Glomerular visceral epithelial cell (primary cell): ENCODE results near the gene PYCARD.
"Not testable (repeated sequence)": the region's sequence is repeated elsewhere in the genome, so short reads cannot be mapped to it uniquely, and the experiment has no call there.

Experiments used
- DNase-seq: peaks from one replicate; pipeline ENCODE4 v3.0.0-alpha.2; 2016; ENCODE audit errors: extremely low spot score

PYCARD gene

GRCh38 chr16:31202414-31203375 is at the start of gene PYCARD:
Gene PYCARD (minus strand): TSS chr16:31202760. CDS start chr16:31202690, 70 bp downstream.
- peak; percentile 40 for DNase-seq

GRCh38 chr16:31251435-31251834 is 48.9 kb upstream of the PYCARD start:
- no peak for DNase-seq

DNA sequence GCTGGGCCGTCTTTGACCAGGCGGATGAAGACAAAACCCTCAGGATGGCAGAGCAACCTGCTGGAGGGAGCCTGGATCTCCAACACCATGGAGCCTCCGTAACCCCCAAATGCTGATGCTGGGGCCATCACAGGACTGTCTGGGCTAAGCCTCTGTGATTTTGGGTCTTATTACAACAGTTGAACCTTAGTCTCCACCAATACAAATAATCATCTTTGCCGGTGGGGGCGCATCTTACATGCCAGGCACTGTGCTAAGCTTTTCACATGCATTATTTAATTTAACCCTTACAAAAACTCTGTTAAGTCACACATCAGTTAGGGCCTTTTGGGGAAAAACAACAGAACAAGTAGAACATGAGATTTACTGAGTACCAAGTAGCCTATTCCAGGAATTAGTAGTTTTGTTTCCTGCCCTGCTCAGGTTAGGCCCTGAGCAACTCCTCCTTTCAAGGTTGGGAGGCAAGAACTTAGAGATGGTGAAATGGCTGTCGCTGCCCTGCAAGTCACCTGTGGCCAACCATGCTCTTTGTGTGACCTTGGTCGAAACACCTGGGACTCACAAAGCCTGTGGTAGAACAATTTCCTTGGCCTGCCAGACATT is 48.3 kb upstream of the PYCARD start:
- no peak for DNase-seq

- no peak for DNase-seq
Measured at GRCh38 chr16:31248344-31248743, 45.8 kb upstream of the PYCARD start.

GRCh38 chr16:31246296-31246695 is 43.7 kb upstream of the PYCARD start:
- no peak for DNase-seq

- DNase-seq = not testable (repeated sequence)
Measured at GRCh38 chr16:31245598-31245997, 43.0 kb upstream of the PYCARD start.

- DNase-seq = no peak
Measured at GRCh38 chr16:31243734-31244670, 41.4 kb upstream of the PYCARD start.

- no peak for DNase-seq
Measured at GRCh38 chr16:31242206-31242605, 39.6 kb upstream of the PYCARD start.

DNA sequence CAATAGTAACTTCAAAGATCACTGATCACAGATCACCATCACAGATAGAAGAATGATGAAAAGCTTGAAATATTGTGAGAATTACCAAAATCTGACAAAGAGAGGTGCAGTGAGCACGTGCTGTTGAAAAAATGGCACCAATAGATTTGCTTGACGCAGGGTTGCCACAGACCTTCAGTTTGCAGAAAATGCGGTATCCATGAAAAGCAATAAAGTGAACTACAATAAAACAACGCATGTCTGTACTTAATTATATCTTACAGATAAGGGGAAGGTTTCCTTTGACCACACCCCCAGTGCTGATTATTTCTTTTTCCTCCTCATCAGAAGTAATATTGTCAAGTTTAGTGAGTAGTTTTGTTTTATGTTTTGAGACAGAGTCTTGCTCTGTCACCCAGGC is 35.5 kb upstream of the PYCARD start:
- DNase-seq = no peak

- no peak for DNase-seq
Measured at GRCh38 chr16:31229501-31229900, 26.9 kb upstream of the PYCARD start.

GRCh38 chr16:31228206-31228605 is 25.6 kb upstream of the PYCARD start:
- DNase-seq = no peak

DNA sequence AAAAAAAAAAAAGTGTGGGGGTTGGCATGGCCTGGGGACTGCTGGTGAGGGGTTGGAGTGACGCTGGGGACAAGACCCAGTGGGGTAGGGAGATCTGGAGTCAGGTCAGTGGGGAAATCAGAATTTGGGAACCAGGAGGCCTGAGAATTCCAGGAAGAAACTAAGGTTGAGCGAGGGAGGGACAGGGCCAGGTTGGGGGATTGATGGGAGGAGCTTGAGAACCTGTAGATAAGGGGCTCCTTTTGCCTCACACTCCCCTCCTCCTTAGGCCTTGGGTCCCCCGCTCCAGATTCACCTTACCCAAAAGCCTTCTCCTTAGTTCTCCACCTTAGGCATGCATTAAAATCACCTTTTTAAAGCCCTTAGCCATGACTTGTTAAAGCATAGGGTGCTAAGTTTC is 22.6 kb upstream of the PYCARD start:
- DNase-seq = no peak

DNA sequence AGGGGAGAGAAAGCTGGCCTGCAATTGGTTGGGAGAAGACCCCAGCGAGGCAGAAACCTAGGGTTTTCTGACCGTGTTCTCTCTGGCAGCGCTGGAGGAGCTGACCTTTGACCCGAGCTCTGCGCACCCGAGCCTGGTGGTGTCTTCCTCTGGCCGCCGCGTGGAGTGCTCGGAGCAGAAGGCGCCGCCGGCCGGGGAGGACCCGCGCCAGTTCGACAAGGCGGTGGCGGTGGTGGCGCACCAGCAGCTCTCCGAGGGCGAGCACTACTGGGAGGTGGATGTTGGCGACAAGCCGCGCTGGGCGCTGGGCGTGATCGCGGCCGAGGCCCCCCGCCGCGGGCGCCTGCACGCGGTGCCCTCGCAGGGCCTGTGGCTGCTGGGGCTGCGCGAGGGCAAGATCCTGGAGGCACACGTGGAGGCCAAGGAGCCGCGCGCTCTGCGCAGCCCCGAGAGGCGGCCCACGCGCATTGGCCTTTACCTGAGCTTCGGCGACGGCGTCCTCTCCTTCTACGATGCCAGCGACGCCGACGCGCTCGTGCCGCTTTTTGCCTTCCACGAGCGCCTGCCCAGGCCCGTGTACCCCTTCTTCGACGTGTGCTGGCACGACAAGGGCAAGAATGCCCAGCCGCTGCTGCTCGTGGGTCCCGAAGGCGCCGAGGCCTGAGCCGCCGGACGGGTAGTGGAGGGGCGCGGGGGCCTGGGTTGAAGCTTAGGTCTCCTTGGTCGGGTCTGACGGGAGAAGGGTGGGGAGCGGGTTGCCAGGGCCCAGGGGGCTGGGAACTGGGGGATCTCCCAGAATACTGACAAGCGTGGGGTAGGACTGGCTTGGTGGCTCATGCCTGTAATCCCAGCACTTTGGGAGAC is 21.8 kb upstream of the PYCARD start:
- DNase-seq = no peak

DNA sequence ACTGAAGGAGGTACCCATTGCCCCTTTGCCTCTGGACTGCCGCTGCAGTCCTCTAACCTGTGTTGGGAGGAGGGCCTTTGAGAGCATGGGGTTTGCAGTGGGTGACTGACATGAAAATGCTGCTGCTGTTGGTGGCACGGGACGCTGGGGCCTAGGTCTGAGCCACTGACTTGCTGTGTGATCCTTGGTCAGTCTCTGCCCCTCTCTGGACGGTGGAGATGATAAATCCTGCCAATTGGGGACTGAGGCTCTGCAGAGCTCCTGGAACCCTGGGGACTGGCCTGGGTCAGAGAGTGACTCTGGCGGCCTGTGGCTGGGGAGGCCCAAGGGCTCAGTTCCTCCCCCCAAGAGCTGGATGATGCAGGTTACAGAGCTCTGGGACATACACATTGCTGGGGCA is 20.5 kb upstream of the PYCARD start:
- DNase-seq = no peak

DNA sequence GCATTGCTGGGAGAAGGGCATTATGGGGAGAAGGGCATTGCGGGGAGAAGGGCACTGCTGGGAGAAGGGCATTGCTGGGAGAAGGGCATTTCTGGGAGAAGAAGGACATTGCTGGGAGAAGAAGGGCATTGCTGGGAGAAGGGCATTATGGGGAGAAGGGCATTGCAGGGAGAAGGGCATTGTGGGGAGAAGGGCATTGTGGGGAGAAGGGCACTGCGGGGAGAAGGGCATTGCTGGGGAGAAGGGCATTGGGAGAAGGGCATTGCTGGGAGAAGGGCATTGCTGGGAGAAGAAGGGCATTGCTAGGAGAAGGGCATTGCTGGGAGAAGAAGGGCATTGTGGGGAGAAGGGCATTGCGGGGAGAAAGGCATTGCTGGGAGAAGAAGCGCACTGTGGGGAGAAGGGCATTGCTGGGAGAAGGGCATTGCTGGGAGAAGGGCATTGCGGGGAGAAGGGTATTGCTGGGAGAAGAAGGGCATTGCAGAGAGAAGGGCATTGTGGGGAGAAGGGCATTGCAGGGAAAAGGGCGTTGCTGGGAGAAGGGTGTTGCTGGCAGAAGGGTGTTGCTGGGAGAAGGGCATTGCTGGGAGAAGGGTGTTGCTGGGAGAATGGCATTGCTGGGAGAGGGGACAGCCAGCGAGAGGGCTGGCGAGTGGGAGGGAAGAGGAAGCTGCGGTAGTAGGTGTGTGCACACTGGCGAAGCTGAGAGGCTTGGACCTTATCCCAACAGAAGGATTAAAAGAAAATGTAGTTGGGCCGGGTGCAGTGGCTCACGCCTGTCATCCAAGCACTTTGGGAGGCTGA is 19.0 kb upstream of the PYCARD start:
- no peak for DNase-seq

GRCh38 chr16:31219154-31219741 is 16.7 kb upstream of the PYCARD start:
- DNase-seq = no peak

GRCh38 chr16:31217136-31217530 is 14.6 kb upstream of the PYCARD start:
- no peak for DNase-seq

- DNase-seq = no peak
Measured at GRCh38 chr16:31216422-31217135, 14.0 kb upstream of the PYCARD start, which contains the start of gene PYDC1. Gene PYDC1 (minus strand): TSS chr16:31217135. CDS start chr16:31217028, 107 bp downstream.
